SU-DHL-6 (cell line): ENCODE results near the gene FKBP11.

Experiments
- H2AFZ ChIP-seq: fragments of 200-600 bp; sonication (generic); 2 replicates; pipeline ENCODE4 v1.6.1; 2014; ENCODE audit warnings: low read depth, mild to moderate bottlenecking, moderate library complexity, mixed read lengths, antibody characterized with exemption, low read length; ENCODE audit not compliant: severe bottlenecking
- H3F3A ChIP-seq: fragments of 200-600 bp; shearing (Covaris generic); 2 replicates; pipeline ENCODE4 v1.6.0; 2016; ENCODE audit warnings: antibody characterized with exemption, mild to moderate bottlenecking; ENCODE audit not compliant: insufficient read depth
- H3K27ac ChIP-seq: fragments of 200-600 bp; sonication (generic); 2 replicates; pipeline ENCODE4 v1.5.1; 2016; ENCODE audit warnings: low read depth, mild to moderate bottlenecking, low read length, moderate library complexity, mixed read lengths
- H3K27me3 ChIP-seq: fragments of 200-600 bp; sonication (generic), shearing (Covaris generic); 2 replicates; pipeline ENCODE4 v1.6.0; 2014; ENCODE audit warnings: mild to moderate bottlenecking, low read length
- H3K36me3 ChIP-seq: fragments of 200-600 bp; sonication (generic); 2 replicates; pipeline ENCODE4 v1.6.1; 2014; ENCODE audit warnings: mild to moderate bottlenecking, low read length, mixed read lengths
- H3K4me2 ChIP-seq: fragments of 300-600, 200-600 bp; shearing (Covaris generic), sonication (generic); 2 replicates; pipeline ENCODE4 v1.6.0; 2014; ENCODE audit warnings: low read length, low read depth, mild to moderate bottlenecking; ENCODE audit not compliant: poor library complexity, severe bottlenecking
- H3K4me3 ChIP-seq: fragments of 200-600 bp; sonication (generic); 2 replicates; pipeline ENCODE4 v1.5.1; 2014; ENCODE audit warnings: antibody characterized with exemption, low read length, mild to moderate bottlenecking, mixed read lengths; ENCODE audit not compliant: insufficient read depth, poor library complexity, severe bottlenecking
- H3K79me2 ChIP-seq: fragments of 200-600 bp; sonication (generic); 2 replicates; pipeline ENCODE4 v1.6.1; 2014; ENCODE audit warnings: mild to moderate bottlenecking, low read length, moderate library complexity; ENCODE audit not compliant: insufficient read depth
- H3K9ac ChIP-seq: fragments of 200-600 bp; sonication (generic); 2 replicates; pipeline ENCODE4 v1.7.0; 2014; ENCODE audit warnings: mild to moderate bottlenecking, low read length
- H3K9me2 ChIP-seq: fragments of 200-600 bp; sonication (generic); replicated peaks from 2 replicates; pipeline ENCODE4 v1.6.1; 2014; ENCODE audit warnings: low read length; ENCODE audit not compliant: insufficient read depth
- H3K9me3 ChIP-seq: fragments of 200-600 bp; sonication (generic); 2 replicates; pipeline ENCODE4 v1.6.1; 2014; ENCODE audit warnings: low read length, mixed read lengths; ENCODE audit not compliant: insufficient read depth
- H4K20me1 ChIP-seq: fragments of 200-600 bp; sonication (generic); 2 replicates; pipeline ENCODE4 v1.6.1; 2014; ENCODE audit warnings: low read depth, mild to moderate bottlenecking, antibody characterized with exemption, low read length, moderate library complexity, mixed read lengths
- EZH2phosphoT487 ChIP-seq: fragments of 200-600 bp; sonication (generic), shearing (Covaris generic); conservative IDR thresholded peaks from 2 replicates; pipeline ENCODE4 v1.6.1; 2018; ENCODE audit warnings: mild to moderate bottlenecking, antibody characterized with exemption, low read length, moderate library complexity, mixed read lengths
- TF ChIP-seq, protein P1 (sequence below): fragments of 200-600 bp; sonication (generic); IDR thresholded peaks from one replicate; pipeline ENCODE4 v1.5.1; 2017; ENCODE audit warnings: antibody characterized with exemption, mild to moderate bottlenecking, low read length, moderate library complexity; ENCODE audit not compliant: insufficient read depth, poor library complexity, severe bottlenecking

The FKBP11 gene

DNA sequence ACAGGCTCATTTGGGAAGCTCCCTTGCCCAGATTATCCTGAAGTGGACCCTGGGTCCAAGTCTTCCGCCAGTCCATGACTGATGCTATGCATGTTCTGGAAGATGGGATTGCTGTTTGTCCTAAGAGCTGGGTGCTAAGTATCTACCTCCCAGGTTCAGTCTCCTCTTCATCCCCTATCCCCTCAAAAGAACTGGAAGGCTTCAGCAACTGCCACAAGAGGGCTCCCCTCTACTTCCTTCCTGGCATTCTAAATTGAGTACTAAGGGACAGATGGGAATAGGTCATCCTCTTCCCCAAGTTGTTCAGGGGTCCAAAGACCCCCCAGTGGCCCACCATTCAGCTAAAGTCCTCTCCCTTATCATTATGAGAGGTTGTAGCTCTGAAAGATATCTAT is 9.0 kb upstream of the FKBP11 start:
- H2AFZ ChIP-seq = no peak overlapping the region
- no peaks in the 10 kb centered on the region for H3K79me2 ChIP-seq
- no peaks in the 10 kb centered on the region for H3F3A ChIP-seq
- H4K20me1 ChIP-seq = no peaks in the 10 kb centered on the region
- no peak overlapping the region for H3K4me3 ChIP-seq
- H3K9me3 ChIP-seq = no peaks in the 10 kb centered on the region
- H3K36me3 ChIP-seq = peaks cover 5% of the 10 kb centered on the region; the same call in 1 of the 2 replicates
- H3K27ac ChIP-seq = no peak overlapping the region
- TF ChIP-seq, protein P1, sequence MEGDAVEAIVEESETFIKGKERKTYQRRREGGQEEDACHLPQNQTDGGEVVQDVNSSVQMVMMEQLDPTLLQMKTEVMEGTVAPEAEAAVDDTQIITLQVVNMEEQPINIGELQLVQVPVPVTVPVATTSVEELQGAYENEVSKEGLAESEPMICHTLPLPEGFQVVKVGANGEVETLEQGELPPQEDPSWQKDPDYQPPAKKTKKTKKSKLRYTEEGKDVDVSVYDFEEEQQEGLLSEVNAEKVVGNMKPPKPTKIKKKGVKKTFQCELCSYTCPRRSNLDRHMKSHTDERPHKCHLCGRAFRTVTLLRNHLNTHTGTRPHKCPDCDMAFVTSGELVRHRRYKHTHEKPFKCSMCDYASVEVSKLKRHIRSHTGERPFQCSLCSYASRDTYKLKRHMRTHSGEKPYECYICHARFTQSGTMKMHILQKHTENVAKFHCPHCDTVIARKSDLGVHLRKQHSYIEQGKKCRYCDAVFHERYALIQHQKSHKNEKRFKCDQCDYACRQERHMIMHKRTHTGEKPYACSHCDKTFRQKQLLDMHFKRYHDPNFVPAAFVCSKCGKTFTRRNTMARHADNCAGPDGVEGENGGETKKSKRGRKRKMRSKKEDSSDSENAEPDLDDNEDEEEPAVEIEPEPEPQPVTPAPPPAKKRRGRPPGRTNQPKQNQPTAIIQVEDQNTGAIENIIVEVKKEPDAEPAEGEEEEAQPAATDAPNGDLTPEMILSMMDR = no peak
- TF ChIP-seq EZH2phosphoT487 = no peak
- no peaks in the 10 kb centered on the region for H3K9me2 ChIP-seq
- H3K9ac ChIP-seq = no peak overlapping the region
- no peaks in the 10 kb centered on the region for H3K27me3 ChIP-seq
- H3K4me2 ChIP-seq = no peak overlapping the region

DNA sequence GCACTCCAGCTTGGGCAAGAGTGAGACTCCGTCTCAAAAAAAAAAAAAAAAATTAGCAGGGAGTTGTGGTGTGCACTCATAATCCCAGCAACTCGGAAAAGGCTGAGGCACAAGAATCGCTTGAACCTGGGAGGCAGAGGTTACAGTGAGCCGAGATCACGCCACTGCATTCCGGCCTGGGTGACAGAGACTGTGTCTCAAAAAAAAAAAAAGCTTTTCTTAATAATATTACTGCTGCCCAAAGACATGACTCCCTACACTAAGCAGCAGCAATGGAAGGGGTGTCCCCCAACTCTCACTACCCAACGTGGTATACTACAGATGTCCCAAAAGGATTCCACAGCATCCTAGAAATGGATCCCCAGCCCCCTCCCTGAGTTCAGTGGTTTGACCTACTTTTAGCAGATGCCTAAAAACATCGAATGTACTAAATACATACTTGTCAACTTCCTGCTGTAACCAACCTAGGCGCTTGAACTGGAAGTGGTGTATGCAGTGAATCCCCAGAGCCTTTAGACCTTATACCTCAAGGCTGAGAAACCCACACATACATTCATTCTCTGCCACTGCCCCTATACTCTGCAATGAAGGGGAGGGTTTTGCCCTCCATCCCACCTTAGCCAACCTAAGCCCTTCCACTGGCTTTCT is 8.5 kb upstream of the FKBP11 start:
- H3K27me3 ChIP-seq = no peaks in the 10 kb centered on the region
- no peak overlapping the region for H2AFZ ChIP-seq
- H3K27ac ChIP-seq = no peak overlapping the region
- H3F3A ChIP-seq = no peaks in the 10 kb centered on the region
- H3K9ac ChIP-seq = no peak overlapping the region
- H3K9me2 ChIP-seq = no peaks in the 10 kb centered on the region
- no peaks in the 10 kb centered on the region for H4K20me1 ChIP-seq
- H3K4me3 ChIP-seq = no peak overlapping the region
- H3K79me2 ChIP-seq = no peaks in the 10 kb centered on the region
- H3K36me3 ChIP-seq = peaks cover 5% of the 10 kb centered on the region; the same call in 1 of the 2 replicates
- no peak for TF ChIP-seq EZH2phosphoT487
- TF ChIP-seq, protein P1 = no peak
- H3K4me2 ChIP-seq = no peak overlapping the region
- no peaks in the 10 kb centered on the region for H3K9me3 ChIP-seq

GRCh38 chr12:48932878-48933277 is 7.6 kb upstream of the FKBP11 start:
- Histone ChIP-seq H3K79me2 (no peaks in the 10 kb centered on the region), H3K9ac (no peak overlapping the region), H3K36me3 (peaks cover 5% of the 10 kb centered on the region; the same call in 1 of the 2 replicates), H3F3A (no peaks in the 10 kb centered on the region), H3K9me2 (no peaks in the 10 kb centered on the region), H3K27me3 (no peaks in the 10 kb centered on the region), H3K4me3 (no peak overlapping the region), H2AFZ (no peak overlapping the region), H3K9me3 (no peaks in the 10 kb centered on the region), H4K20me1 (no peaks in the 10 kb centered on the region), H3K27ac (no peak overlapping the region), H3K4me2 (no peak overlapping the region)
- TF ChIP-seq, protein P1 = no peak
- TF ChIP-seq EZH2phosphoT487 = no peak
